ENCODE results near the gene DLGAP3.

The DLGAP3 gene

GRCh38 chr1:34901919-34902318, 27.5 kb downstream of the DLGAP3 start:
- no peak for DNase-seq

- no peak for DNase-seq
Observed at GRCh38 chr1:34900775-34901502, 28.5 kb downstream of the DLGAP3 start.

GRCh38 chr1:34899906-34900305, 29.5 kb downstream of the DLGAP3 start:
- DNase-seq = no peak

- DNase-seq = no peak
Observed at GRCh38 chr1:34899471-34899870, 30.0 kb downstream of the DLGAP3 start.

- no peak for DNase-seq
Observed at GRCh38 chr1:34898330-34898761, 31.1 kb downstream of the DLGAP3 start.

GRCh38 chr1:34896612-34897011, 32.8 kb downstream of the DLGAP3 start:
- no peak for DNase-seq

GRCh38 chr1:34889705-34890104, 39.7 kb downstream of the DLGAP3 start:
- DNase-seq = no peak

- no peak for DNase-seq
Observed at GRCh38 chr1:34887593-34887992, 41.9 kb downstream of the DLGAP3 start.

GRCh38 chr1:34885405-34886247, 43.8 kb downstream of the DLGAP3 start:
- DNase-seq = peak; percentile 17

GRCh38 chr1:34884961-34885360, 44.5 kb downstream of the DLGAP3 start:
- no peak for DNase-seq

GRCh38 chr1:34884536-34884935, 44.9 kb downstream of the DLGAP3 start:
- DNase-seq = no peak

GRCh38 chr1:34879230-34879629, 50.2 kb downstream of the DLGAP3 start:
- DNase-seq = no peak

GRCh38 chr1:34876406-34876805, 53.0 kb downstream of the DLGAP3 start:
- no peak for DNase-seq

GRCh38 chr1:34874296-34874952, 55.0 kb downstream of the DLGAP3 start:
- DNase-seq = no peak

- DNase-seq = no peak
Observed at GRCh38 chr1:34872133-34872503, 57.3 kb downstream of the DLGAP3 start.

- DNase-seq = no peak
Observed at GRCh38 chr1:34871443-34872132, 57.9 kb downstream of the DLGAP3 start.

GRCh38 chr1:34870395-34870794, 59.1 kb downstream of the DLGAP3 start:
- DNase-seq = no peak

- no peak for DNase-seq
Observed at GRCh38 chr1:34869760-34870159, 59.7 kb downstream of the DLGAP3 start.

- no peak for DNase-seq
Observed at GRCh38 chr1:34868230-34869049, 61.0 kb downstream of the DLGAP3 start.

- DNase-seq = no peak
Observed at GRCh38 chr1:34867415-34867814, 62.0 kb downstream of the DLGAP3 start.

- DNase-seq = no peak
Observed at GRCh38 chr1:34866762-34867109, 62.7 kb downstream of the DLGAP3 start.
